HEK293 (cell line): ENCODE measurements around the gene MMUT.

ENCODE experiments used
- TCF7L2 ChIP-seq: IDR thresholded peaks from 2 replicates; pipeline ENCODE4 v1.6.1; 2011; ENCODE audit warnings: low read depth, mild to moderate bottlenecking, inconsistent platforms, low read length, moderate library complexity, borderline replicate concordance
- YY1 ChIP-seq: fragments of 450-650 bp; formaldehyde crosslinking; IDR thresholded peaks from 2 replicates; pipeline ENCODE4 v1.5.1; 2018; ENCODE audit warnings: missing biosample characterization, missing genetic modification characterization
- ZBTB7A ChIP-seq: fragments of 450-650 bp; formaldehyde crosslinking; IDR thresholded peaks from 2 replicates; pipeline ENCODE4 v1.5.1; 2016; ENCODE audit warnings: low read depth, missing biosample characterization, missing genetic modification characterization
- ZFP3 ChIP-seq: fragments of 450-650 bp; formaldehyde crosslinking; IDR thresholded peaks from 2 replicates; pipeline ENCODE4 v1.5.1; 2016; ENCODE audit warnings: low read depth, missing biosample characterization, missing genetic modification characterization
- ZNF274 ChIP-seq, 2 experiments: fragments of 200-500 bp in 1 of 2; fragments of 450-650 bp in 1 of 2; sonication (Bioruptor generic) in 1 of 2; formaldehyde crosslinking in 1 of 2; IDR thresholded peaks; 2 replicates each; pipeline versions ENCODE4 v1.5.1 to v1.6.1; 2014 to 2016; ENCODE audit warnings: borderline replicate concordance in 1 of 2, inconsistent platforms in 1 of 2, low read length in 1 of 2, missing biosample characterization in 1 of 2, missing genetic modification characterization in 1 of 2
- ZNF292 ChIP-seq: fragments of 450-650 bp; formaldehyde crosslinking; IDR thresholded peaks from 2 replicates; pipeline ENCODE4 v1.5.1; 2016; ENCODE audit warnings: low read depth, missing biosample characterization, missing genetic modification characterization, borderline replicate concordance
- ZNF510 ChIP-seq: fragments of 450-650 bp; formaldehyde crosslinking; IDR thresholded peaks from 2 replicates; pipeline ENCODE4 v1.5.1; 2018; ENCODE audit warnings: mild to moderate bottlenecking, missing genetic modification characterization, missing biosample characterization; ENCODE audit not compliant: insufficient replicate concordance
- ZNF548 ChIP-seq: fragments of 450-650 bp; formaldehyde crosslinking; IDR thresholded peaks from 2 replicates; pipeline ENCODE4 v1.5.1; 2016; ENCODE audit warnings: missing biosample characterization, missing genetic modification characterization
- TF ChIP-seq, protein P1 (sequence below): fragments of 450-650 bp; formaldehyde crosslinking; IDR thresholded peaks from 2 replicates; pipeline ENCODE4 v1.5.1; 2016; ENCODE audit warnings: missing biosample characterization, missing genetic modification characterization
- TF ChIP-seq, protein P2 (sequence below): fragments of 450-650 bp; formaldehyde crosslinking; IDR thresholded peaks from 2 replicates; pipeline ENCODE4 v1.5.1; 2016; ENCODE audit warnings: missing biosample characterization, missing genetic modification characterization
- TF ChIP-seq, protein P3 (sequence below): fragments of 450-650 bp; formaldehyde crosslinking; IDR thresholded peaks from 2 replicates; pipeline ENCODE4 v1.5.1; 2016; ENCODE audit warnings: missing biosample characterization, missing genetic modification characterization
- TF ChIP-seq, protein P4 (sequence below): fragments of 450-650 bp; formaldehyde crosslinking; IDR thresholded peaks from 2 replicates; pipeline ENCODE4 v1.5.1; 2016; ENCODE audit warnings: missing biosample characterization, missing genetic modification characterization

DNA sequence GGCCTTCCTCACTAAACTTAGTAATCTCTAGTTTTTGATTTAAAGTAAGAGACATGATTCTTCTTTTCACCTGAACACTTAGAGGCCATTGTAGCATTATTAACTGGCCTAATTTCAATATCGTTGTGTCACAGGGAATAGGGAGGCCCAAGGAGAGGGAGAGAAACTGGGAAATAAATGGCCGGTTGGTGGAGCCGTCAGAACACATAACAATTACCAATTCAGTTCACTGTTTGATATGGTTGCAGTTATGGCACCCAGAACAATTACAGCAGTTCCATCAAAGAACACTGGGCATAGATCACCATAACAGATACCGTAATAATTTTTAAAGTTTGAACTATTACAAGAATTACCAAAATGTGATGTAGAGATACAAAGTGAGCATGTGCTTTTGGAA lies 27.6 kb upstream of the MMUT start:
- TF ChIP-seq ZFP3 (tag by site-specific recombination) (no peak), ZNF510 (tag by site-specific recombination) (no peak), ZNF292 (no peak), YY1 (no peak), ZNF548 (no peak), TCF7L2 (no peak), ZBTB7A (tag by site-specific recombination) (no peak), ZNF274 (IDR thresholded peaks at IDR 0.05; ENCODE audit: low read length) (no peak), ZNF274 (tag by site-specific recombination; IDR thresholded peaks at IDR 0.05; ENCODE audit: borderline replicate concordance) (no peak)
- TF ChIP-seq, protein P1, sequence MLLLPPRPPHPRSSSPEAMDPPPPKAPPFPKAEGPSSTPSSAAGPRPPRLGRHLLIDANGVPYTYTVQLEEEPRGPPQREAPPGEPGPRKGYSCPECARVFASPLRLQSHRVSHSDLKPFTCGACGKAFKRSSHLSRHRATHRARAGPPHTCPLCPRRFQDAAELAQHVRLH (tag by site-specific recombination), result no peak
- TF ChIP-seq, protein P2, sequence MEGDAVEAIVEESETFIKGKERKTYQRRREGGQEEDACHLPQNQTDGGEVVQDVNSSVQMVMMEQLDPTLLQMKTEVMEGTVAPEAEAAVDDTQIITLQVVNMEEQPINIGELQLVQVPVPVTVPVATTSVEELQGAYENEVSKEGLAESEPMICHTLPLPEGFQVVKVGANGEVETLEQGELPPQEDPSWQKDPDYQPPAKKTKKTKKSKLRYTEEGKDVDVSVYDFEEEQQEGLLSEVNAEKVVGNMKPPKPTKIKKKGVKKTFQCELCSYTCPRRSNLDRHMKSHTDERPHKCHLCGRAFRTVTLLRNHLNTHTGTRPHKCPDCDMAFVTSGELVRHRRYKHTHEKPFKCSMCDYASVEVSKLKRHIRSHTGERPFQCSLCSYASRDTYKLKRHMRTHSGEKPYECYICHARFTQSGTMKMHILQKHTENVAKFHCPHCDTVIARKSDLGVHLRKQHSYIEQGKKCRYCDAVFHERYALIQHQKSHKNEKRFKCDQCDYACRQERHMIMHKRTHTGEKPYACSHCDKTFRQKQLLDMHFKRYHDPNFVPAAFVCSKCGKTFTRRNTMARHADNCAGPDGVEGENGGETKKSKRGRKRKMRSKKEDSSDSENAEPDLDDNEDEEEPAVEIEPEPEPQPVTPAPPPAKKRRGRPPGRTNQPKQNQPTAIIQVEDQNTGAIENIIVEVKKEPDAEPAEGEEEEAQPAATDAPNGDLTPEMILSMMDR (tag by site-specific recombination), result no peak
- TF ChIP-seq, protein P3, sequence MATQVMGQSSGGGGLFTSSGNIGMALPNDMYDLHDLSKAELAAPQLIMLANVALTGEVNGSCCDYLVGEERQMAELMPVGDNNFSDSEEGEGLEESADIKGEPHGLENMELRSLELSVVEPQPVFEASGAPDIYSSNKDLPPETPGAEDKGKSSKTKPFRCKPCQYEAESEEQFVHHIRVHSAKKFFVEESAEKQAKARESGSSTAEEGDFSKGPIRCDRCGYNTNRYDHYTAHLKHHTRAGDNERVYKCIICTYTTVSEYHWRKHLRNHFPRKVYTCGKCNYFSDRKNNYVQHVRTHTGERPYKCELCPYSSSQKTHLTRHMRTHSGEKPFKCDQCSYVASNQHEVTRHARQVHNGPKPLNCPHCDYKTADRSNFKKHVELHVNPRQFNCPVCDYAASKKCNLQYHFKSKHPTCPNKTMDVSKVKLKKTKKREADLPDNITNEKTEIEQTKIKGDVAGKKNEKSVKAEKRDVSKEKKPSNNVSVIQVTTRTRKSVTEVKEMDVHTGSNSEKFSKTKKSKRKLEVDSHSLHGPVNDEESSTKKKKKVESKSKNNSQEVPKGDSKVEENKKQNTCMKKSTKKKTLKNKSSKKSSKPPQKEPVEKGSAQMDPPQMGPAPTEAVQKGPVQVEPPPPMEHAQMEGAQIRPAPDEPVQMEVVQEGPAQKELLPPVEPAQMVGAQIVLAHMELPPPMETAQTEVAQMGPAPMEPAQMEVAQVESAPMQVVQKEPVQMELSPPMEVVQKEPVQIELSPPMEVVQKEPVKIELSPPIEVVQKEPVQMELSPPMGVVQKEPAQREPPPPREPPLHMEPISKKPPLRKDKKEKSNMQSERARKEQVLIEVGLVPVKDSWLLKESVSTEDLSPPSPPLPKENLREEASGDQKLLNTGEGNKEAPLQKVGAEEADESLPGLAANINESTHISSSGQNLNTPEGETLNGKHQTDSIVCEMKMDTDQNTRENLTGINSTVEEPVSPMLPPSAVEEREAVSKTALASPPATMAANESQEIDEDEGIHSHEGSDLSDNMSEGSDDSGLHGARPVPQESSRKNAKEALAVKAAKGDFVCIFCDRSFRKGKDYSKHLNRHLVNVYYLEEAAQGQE, result no peak
- TF ChIP-seq, protein P4, sequence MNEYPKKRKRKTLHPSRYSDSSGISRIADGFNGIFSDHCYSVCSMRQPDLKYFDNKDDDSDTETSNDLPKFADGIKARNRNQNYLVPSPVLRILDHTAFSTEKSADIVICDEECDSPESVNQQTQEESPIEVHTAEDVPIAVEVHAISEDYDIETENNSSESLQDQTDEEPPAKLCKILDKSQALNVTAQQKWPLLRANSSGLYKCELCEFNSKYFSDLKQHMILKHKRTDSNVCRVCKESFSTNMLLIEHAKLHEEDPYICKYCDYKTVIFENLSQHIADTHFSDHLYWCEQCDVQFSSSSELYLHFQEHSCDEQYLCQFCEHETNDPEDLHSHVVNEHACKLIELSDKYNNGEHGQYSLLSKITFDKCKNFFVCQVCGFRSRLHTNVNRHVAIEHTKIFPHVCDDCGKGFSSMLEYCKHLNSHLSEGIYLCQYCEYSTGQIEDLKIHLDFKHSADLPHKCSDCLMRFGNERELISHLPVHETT (tag by site-specific recombination), result no peak
